DND-41 (cell line): ENCODE measurements around the gene CACHD1.
"Not testable (repeated sequence)": the region's sequence is repeated elsewhere in the genome, so short reads cannot be mapped to it uniquely, and the experiment has no call there.

Experiments used
- CTCF ChIP-seq: IDR thresholded peaks from 2 replicates; pipeline ENCODE4 v1.5.1; 2012; ENCODE audit warnings: borderline replicate concordance, low read length, moderate library complexity, mild to moderate bottlenecking; ENCODE audit not compliant: poor library complexity, severe bottlenecking; ENCODE audit errors: extremely low read depth
- EZH2 ChIP-seq: IDR thresholded peaks from 3 replicates; pipeline ENCODE4 v1.6.1; 2012; ENCODE audit warnings: borderline replicate concordance, low read depth, mild to moderate bottlenecking, moderate library complexity, low read length, inconsistent platforms; ENCODE audit not compliant: severe bottlenecking

- TF ChIP-seq CTCF, EZH2: not testable (repeated sequence)
Measured at GRCh38 chr1:64610950-64611349, 141.0 kb downstream of the CACHD1 start.
